Colon (tissue), 2 donors: ENCODE measurements around the gene MAP3K2.

Experiments used
- FAIRE-seq: peaks from 2 replicates; lab custom pipeline; 2012; peaks lifted over from hg19 to GRCh38; lab: Jason Lieb, UNC
- donor health status: control.
- donor health status: control.

Gene MAP3K2

GRCh38 chr2:127347734-127348392, 39.9 kb downstream of the MAP3K2 start:
- no peak for FAIRE-seq

- no peak for FAIRE-seq
Measured at GRCh38 chr2:127347015-127347414, 40.8 kb downstream of the MAP3K2 start.

- no peak for FAIRE-seq
Measured at GRCh38 chr2:127343277-127343676, 44.5 kb downstream of the MAP3K2 start.

GRCh38 chr2:127342101-127342500, 45.7 kb downstream of the MAP3K2 start:
- FAIRE-seq = no peak

- no peak for FAIRE-seq
Measured at GRCh38 chr2:127332335-127332734, 55.4 kb downstream of the MAP3K2 start.

GRCh38 chr2:127330753-127331152, 57.0 kb downstream of the MAP3K2 start:
- no peak for FAIRE-seq

GRCh38 chr2:127326289-127326945, 61.4 kb downstream of the MAP3K2 start:
- no peak for FAIRE-seq

- no peak for FAIRE-seq
Measured at GRCh38 chr2:127324635-127325034, 63.1 kb downstream of the MAP3K2 start.

- FAIRE-seq = no peak
Measured at GRCh38 chr2:127321303-127321702, 66.5 kb downstream of the MAP3K2 start.

- no peak for FAIRE-seq
Measured at GRCh38 chr2:127320586-127321275, 67.0 kb downstream of the MAP3K2 start.

GRCh38 chr2:127320067-127320466, 67.7 kb downstream of the MAP3K2 start:
- FAIRE-seq = no peak

- FAIRE-seq = no peak
Measured at GRCh38 chr2:127314193-127314988, 73.4 kb downstream of the MAP3K2 start.

GRCh38 chr2:127313406-127313805, 74.4 kb downstream of the MAP3K2 start:
- no peak for FAIRE-seq

GRCh38 chr2:127310980-127311379, 76.8 kb downstream of the MAP3K2 start:
- FAIRE-seq = no peak

GRCh38 chr2:127309468-127309867, 78.3 kb downstream of the MAP3K2 start:
- FAIRE-seq = no peak

GRCh38 chr2:127308586-127309138, 79.1 kb downstream of the MAP3K2 start:
- FAIRE-seq = no peak

GRCh38 chr2:127305990-127306585, 81.7 kb downstream of the MAP3K2 start:
- FAIRE-seq = no peak

- no peak for FAIRE-seq
Measured at GRCh38 chr2:127302168-127302567, 85.6 kb downstream of the MAP3K2 start.

GRCh38 chr2:127293748-127294562, 93.8 kb downstream of the MAP3K2 start, which contains the start of gene ERCC3:
Gene ERCC3 (minus strand): TSS chr2:127294144. CDS start chr2:127294081, 63 bp downstream.
- FAIRE-seq = no peak

- no peak for FAIRE-seq
Measured at GRCh38 chr2:127293386-127293747, 94.4 kb downstream of the MAP3K2 start.

GRCh38 chr2:127288274-127288673, 99.5 kb downstream of the MAP3K2 start:
- FAIRE-seq = no peak
